Naive thymus-derived CD8-positive, alpha-beta T cell (primary cell): Measurements from ENCODE around the gene CTIF. TPM values are rescaled to one million over a fixed set of nuclear protein-coding genes. Genes with fewer than 3 reads are reported as not detected.

Experiments used
- ATAC-seq, 2 donors: fragments of 150-1000 bp; cut with Tn5 transposase in 1 of 2; sonication (Bioruptor Pico), chemical (Tn5 transposase) in 1 of 2; 1 replicate in 1 of 2; 2 replicates in 1 of 2; pipeline ENCODE4 v1.10.0; 2021; ENCODE audit warnings: mild to moderate bottlenecking in 2 of 2, moderate library complexity in 2 of 2
- POLR2A ChIA-PET: fragments of 350-600 bp; sonication (Branson Sonifier 250); formaldehyde crosslinking; loops from one replicate; lab custom pipeline; 2021; ENCODE audit warnings: antibody characterized with exemption; lab: Charles Lee
- DNase-seq, 10 donors: peaks; one replicate each; pipeline versions ENCODE4 v3.0.0 to v3.0.0-alpha.2; 2020 to 2022
- H3K27ac Mint-ChIP-seq, 10 donors: one replicate each; pipeline ENCODE4 v1.8.0; 2020 to 2022; ENCODE audit warnings: mild to moderate bottlenecking in 10 of 10, mixed read lengths in 10 of 10, moderate library complexity in 4 of 10, inconsistent platforms in 1 of 10
- H3K27me3 Mint-ChIP-seq, 5 donors: one replicate each; pipeline ENCODE4 v1.8.0; 2021 to 2022; ENCODE audit warnings: mixed read lengths in 5 of 5
- H3K36me3 Mint-ChIP-seq, 3 donors: one replicate each; pipeline ENCODE4 v1.8.0; 2020 to 2022; ENCODE audit warnings: mixed read lengths in 3 of 3, mild to moderate bottlenecking in 2 of 3, inconsistent platforms in 1 of 3
- H3K4me1 Mint-ChIP-seq, 4 donors: one replicate each; pipeline ENCODE4 v1.8.0; 2021 to 2022; ENCODE audit warnings: mixed read lengths in 4 of 4
- H3K4me3 Mint-ChIP-seq, 10 donors: one replicate each; pipeline ENCODE4 v1.8.0; 2020 to 2022; ENCODE audit warnings: mild to moderate bottlenecking in 10 of 10, mixed read lengths in 10 of 10, moderate library complexity in 6 of 10, inconsistent platforms in 1 of 10
- H3K9me3 Mint-ChIP-seq, 9 donors: one replicate each; pipeline ENCODE4 v1.8.0; 2020 to 2022; ENCODE audit warnings: mixed read lengths in 9 of 9, mild to moderate bottlenecking in 3 of 9, inconsistent platforms in 1 of 9, moderate library complexity in 1 of 9
- polyA plus RNA-seq, 3 donors: library from polyadenylated mRNA; unstranded; fragments of 300-500 nt; fragmentation: Illumina TruSeq; gene quantifications; one replicate each; pipeline ENCODE4 v1.2.3, GENCODE V29; 2021
- total RNA-seq, 8 experiments: library from RNA in 2 of 8; stranded (reverse) in 2 of 8; gene quantifications; one replicate each; pipeline ENCODE4 v1.2.3 and lab custom pipeline; 2021 to 2026

CTIF gene
- total and polyA plus RNA-seq, 5 experiments from 2014 or later: 0.06 to 3.4 (median 2.0) TPM; not detected in 2

- DNase-seq: no peak
- no peak overlapping the region for H3K4me3 Mint-ChIP-seq
- no peaks in the 10 kb centered on the region for H3K9me3 Mint-ChIP-seq
- H3K36me3 Mint-ChIP-seq: no peaks in the 10 kb centered on the region
- peak overlapping the region in 1 of 10 donors; percentile 50 for H3K27ac Mint-ChIP-seq
- peaks cover 0 to 5% (median 0%) of the 10 kb centered on the region in 5 donors for H3K27me3 Mint-ChIP-seq
- H3K4me1 Mint-ChIP-seq: peaks cover 0 to 6% (median 0%) of the 10 kb centered on the region in 4 donors
- POLR2A ChIA-PET: no interaction called here
- ATAC-seq: no peak
Measured at GRCh38 chr18:48888773-48889080, 349.9 kb downstream of the CTIF start.

GRCh38 chr18:48889115-48889941 lies 350.5 kb downstream of the CTIF start:
- no peaks in the 10 kb centered on the region for H3K36me3 Mint-ChIP-seq

GRCh38 chr18:48889981-48890762 lies 351.3 kb downstream of the CTIF start:
- Mint-ChIP-seq H3K4me3 (no peak overlapping the region), H3K4me1 (peaks cover 0 to 4% (median under 1%) of the 10 kb centered on the region in 4 donors), H3K27ac (peak overlapping the region in 1 of 10 donors; percentile 21), H3K9me3 (no peaks in the 10 kb centered on the region), H3K36me3 (no peaks in the 10 kb centered on the region), H3K27me3 (peaks cover 0 to 4% (median 0%) of the 10 kb centered on the region in 5 donors)
- no peak for ATAC-seq
- peak in 1 of 10 donors; percentile 38 for DNase-seq
- POLR2A ChIA-PET: interaction anchor here (0.6 kb wide), 1 partner anchor 64 kb away, joined by 5 read pairs; no protein-coding TSS in a partner anchor

More at GRCh38 chr18:48889115-48889941, 350.5 kb downstream of the CTIF start:
- Mint-ChIP-seq H3K27ac (peak overlapping the region in 1 of 10 donors; percentile 21), H3K4me1 (peaks cover 0 to 6% (median 0%) of the 10 kb centered on the region in 4 donors), H3K27me3 (peaks cover 0 to 5% (median 0%) of the 10 kb centered on the region in 5 donors), H3K9me3 (no peaks in the 10 kb centered on the region), H3K4me3 (no peak overlapping the region)
- ATAC-seq (no peak), DNase-seq (peak in 1 of 10 donors; percentile 57)
- POLR2A ChIA-PET: no interaction called here

- POLR2A ChIA-PET: interaction anchor here (1.0 kb wide), 1 partner anchor 72 kb away, joined by 4 read pairs; no protein-coding TSS in a partner anchor
- peaks cover 0 to 2% (median 0%) of the 10 kb centered on the region in 5 donors for H3K27me3 Mint-ChIP-seq
- no peak overlapping the region for H3K4me3 Mint-ChIP-seq
- H3K36me3 Mint-ChIP-seq: no peaks in the 10 kb centered on the region
- peaks cover 0 to 9% (median 5%) of the 10 kb centered on the region in 4 donors for H3K4me1 Mint-ChIP-seq
- no peaks in the 10 kb centered on the region for H3K9me3 Mint-ChIP-seq
- peak in 1 of 10 donors; percentile 13 for DNase-seq
- H3K27ac Mint-ChIP-seq: no peak overlapping the region
- no peak for ATAC-seq
Measured at GRCh38 chr18:48891721-48892120, 352.9 kb downstream of the CTIF start.

GRCh38 chr18:48892146-48892855 lies 353.5 kb downstream of the CTIF start:
- Mint-ChIP-seq H3K4me1 (peaks cover 0 to 15% (median 7%) of the 10 kb centered on the region in 4 donors), H3K9me3 (no peaks in the 10 kb centered on the region)

GRCh38 chr18:48893061-48893607 lies 354.3 kb downstream of the CTIF start:
- no peaks in the 10 kb centered on the region for H3K9me3 Mint-ChIP-seq
- no peaks in the 10 kb centered on the region for H3K36me3 Mint-ChIP-seq
- peak overlapping the region in 2 of 10 donors; percentile 18 to 32 for H3K27ac Mint-ChIP-seq
- DNase-seq (peak in 1 of 10 donors; percentile 45), ATAC-seq (no peak)
- H3K4me1 Mint-ChIP-seq: peaks cover 0 to 15% (median 7%) of the 10 kb centered on the region in 4 donors
- POLR2A ChIA-PET: no interaction called here
- H3K4me3 Mint-ChIP-seq: no peak overlapping the region
- peaks cover 0 to 2% (median 0%) of the 10 kb centered on the region in 5 donors for H3K27me3 Mint-ChIP-seq

More at GRCh38 chr18:48892146-48892855, 353.5 kb downstream of the CTIF start:
- Mint-ChIP-seq H3K36me3 (no peaks in the 10 kb centered on the region), H3K27me3 (peaks cover 0 to 2% (median 0%) of the 10 kb centered on the region in 5 donors), H3K4me3 (no peak overlapping the region), H3K27ac (peak overlapping the region in 1 of 10 donors; percentile 32)
- ATAC-seq: no peak
- POLR2A ChIA-PET: interaction anchor here (1.0 kb wide), 1 partner anchor 72 kb away, joined by 4 read pairs; no protein-coding TSS in a partner anchor
- peak in 1 of 10 donors; percentile 19 for DNase-seq

GRCh38 chr18:48893608-48894600 lies 355.1 kb downstream of the CTIF start:
- ATAC-seq: no peak
- Mint-ChIP-seq H3K27ac (peak overlapping the region in 2 of 10 donors; percentile 18 to 32), H3K9me3 (no peaks in the 10 kb centered on the region), H3K27me3 (peaks cover 0 to 1% (median 0%) of the 10 kb centered on the region in 5 donors), H3K36me3 (no peaks in the 10 kb centered on the region), H3K4me3 (no peak overlapping the region), H3K4me1 (peaks cover 0 to 18% (median 7%) of the 10 kb centered on the region in 4 donors)
- DNase-seq: peak in 1 of 10 donors; percentile 58
- POLR2A ChIA-PET: no interaction called here

- ATAC-seq: no peak
- DNase-seq: peak in 1 of 10 donors; percentile 16
- Mint-ChIP-seq H3K9me3 (peaks cover 0 to 2% (median 0%) of the 10 kb centered on the region in 9 donors), H3K4me3 (no peak overlapping the region), H3K36me3 (no peaks in the 10 kb centered on the region), H3K4me1 (peaks cover 0 to 23% (median 7%) of the 10 kb centered on the region in 4 donors), H3K27ac (peak overlapping the region in 1 of 10 donors; percentile 50), H3K27me3 (peaks cover 0 to 1% (median 0%) of the 10 kb centered on the region in 5 donors)
- POLR2A ChIA-PET: interaction anchor here (0.7 kb wide), 1 partner anchor 18 kb away, joined by 3 read pairs; no protein-coding TSS in a partner anchor
Measured at GRCh38 chr18:48894799-48895346, 356.0 kb downstream of the CTIF start.

GRCh38 chr18:48896326-48896874 lies 357.6 kb downstream of the CTIF start:
- H3K4me3 Mint-ChIP-seq: peak overlapping the region in 1 of 10 donors; percentile 52
- peaks cover 0 to 2% (median 0%) of the 10 kb centered on the region in 9 donors for H3K9me3 Mint-ChIP-seq
- DNase-seq: peak in 1 of 10 donors; percentile 58
- no peak for ATAC-seq
- H3K36me3 Mint-ChIP-seq: no peaks in the 10 kb centered on the region
- peak overlapping the region in 3 of 10 donors; percentile 3 to 72 (median 15) for H3K27ac Mint-ChIP-seq
- H3K27me3 Mint-ChIP-seq: peaks cover 0 to 1% (median 0%) of the 10 kb centered on the region in 5 donors
- H3K4me1 Mint-ChIP-seq: peaks cover 5 to 29% (median 12%) of the 10 kb centered on the region in 4 donors
- POLR2A ChIA-PET: interaction anchor here (0.5 kb wide), 1 partner anchor 13 kb away, joined by 3 read pairs; no protein-coding TSS in a partner anchor

- Mint-ChIP-seq H3K4me3 (peak overlapping the region in 1 of 10 donors; percentile 52), H3K36me3 (no peaks in the 10 kb centered on the region), H3K27ac (peak overlapping the region in 4 of 10 donors; percentile 3 to 66 (median 36)), H3K4me1 (peaks cover 5 to 30% (median 12%) of the 10 kb centered on the region in 4 donors), H3K9me3 (peaks cover 0 to 2% (median 0%) of the 10 kb centered on the region in 9 donors), H3K27me3 (peaks cover 0 to 1% (median 0%) of the 10 kb centered on the region in 5 donors)
- POLR2A ChIA-PET: interaction anchor here (0.5 kb wide), 1 partner anchor 13 kb away, joined by 3 read pairs; no protein-coding TSS in a partner anchor
- ATAC-seq: peak in 1 of 2 donors; percentile 47
- DNase-seq: peak in 1 of 10 donors; percentile 54
Measured at GRCh38 chr18:48896875-48897511, 358.2 kb downstream of the CTIF start.
